ENCODE data around the gene UTP15.
A peak's percentile ranks its signal among the peaks of the same experiment; 100 is the strongest.

The UTP15 gene

DNA sequence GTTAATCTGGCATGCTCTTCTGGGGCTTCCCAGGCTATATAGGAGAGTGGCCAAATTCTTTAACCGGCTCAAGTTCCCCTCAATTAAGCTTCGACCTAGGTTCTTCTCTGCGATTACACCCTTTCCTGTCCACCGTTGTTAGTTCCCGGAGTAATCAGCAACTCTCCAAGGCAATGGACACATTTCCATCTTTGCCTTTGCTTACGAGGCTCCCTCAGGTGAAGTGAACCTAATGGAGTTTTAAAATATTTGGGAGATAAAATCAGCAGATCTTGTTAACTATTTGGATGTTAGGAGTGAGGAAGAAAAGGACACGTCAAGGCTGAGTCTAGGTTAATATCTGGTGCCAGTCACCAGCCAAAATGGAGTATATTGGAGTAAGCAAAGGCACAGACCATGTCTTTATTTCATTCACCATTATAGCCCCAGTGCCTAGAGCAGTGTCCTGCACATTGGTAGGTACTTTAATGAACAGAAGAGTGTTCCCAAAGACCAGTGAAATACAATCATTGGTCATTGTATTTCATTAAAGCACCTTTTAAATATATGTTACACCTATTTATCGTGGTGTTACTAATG, 515 bp downstream of the UTP15 start:
- TF ChIP-seq, protein P1, sequence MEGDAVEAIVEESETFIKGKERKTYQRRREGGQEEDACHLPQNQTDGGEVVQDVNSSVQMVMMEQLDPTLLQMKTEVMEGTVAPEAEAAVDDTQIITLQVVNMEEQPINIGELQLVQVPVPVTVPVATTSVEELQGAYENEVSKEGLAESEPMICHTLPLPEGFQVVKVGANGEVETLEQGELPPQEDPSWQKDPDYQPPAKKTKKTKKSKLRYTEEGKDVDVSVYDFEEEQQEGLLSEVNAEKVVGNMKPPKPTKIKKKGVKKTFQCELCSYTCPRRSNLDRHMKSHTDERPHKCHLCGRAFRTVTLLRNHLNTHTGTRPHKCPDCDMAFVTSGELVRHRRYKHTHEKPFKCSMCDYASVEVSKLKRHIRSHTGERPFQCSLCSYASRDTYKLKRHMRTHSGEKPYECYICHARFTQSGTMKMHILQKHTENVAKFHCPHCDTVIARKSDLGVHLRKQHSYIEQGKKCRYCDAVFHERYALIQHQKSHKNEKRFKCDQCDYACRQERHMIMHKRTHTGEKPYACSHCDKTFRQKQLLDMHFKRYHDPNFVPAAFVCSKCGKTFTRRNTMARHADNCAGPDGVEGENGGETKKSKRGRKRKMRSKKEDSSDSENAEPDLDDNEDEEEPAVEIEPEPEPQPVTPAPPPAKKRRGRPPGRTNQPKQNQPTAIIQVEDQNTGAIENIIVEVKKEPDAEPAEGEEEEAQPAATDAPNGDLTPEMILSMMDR (IDR thresholded peaks at IDR 0.05) = no peak

DNA sequence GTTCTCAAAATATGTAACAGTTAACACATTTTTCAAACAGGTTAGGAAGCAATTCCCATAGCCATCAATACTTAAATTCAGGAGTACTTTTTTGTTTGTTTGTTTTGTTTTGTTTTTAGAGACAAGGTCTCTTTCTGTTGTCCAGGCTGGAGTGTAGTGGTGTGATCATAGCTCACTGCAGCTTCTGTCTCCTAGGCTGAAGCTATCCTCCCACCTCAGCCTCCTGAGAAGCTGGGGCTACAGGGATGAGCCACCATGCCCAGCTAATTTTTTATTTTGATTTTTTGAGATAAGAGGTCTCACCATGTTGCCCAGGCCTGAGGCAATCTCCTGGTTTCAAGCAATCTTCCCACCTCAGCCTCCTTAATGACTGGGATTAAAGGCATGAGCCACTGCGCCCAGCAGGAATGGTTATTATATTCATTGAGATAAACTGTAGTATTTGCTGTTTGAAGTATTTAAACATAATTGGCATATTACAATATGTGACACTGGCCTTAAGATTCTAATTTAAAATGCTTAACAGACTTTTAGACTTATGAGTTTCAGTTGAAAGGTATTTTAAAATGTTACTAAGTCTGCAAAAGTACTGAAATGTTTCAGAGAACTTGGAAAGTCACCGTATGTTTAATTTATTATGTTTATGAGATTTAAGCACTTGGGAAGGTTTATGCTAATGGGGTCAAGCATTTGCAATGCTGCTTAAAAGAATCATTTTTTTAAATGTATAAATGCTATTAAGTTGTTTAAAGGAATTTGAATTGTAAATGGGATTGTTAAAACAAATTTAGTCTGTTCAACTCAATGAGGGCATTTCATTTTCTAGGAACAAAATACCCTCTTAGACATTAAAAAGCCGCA, 17.0 kb downstream of the UTP15 start:
- TF ChIP-seq, protein P1 (IDR thresholded peaks at IDR 0.05) = no peak

DNA sequence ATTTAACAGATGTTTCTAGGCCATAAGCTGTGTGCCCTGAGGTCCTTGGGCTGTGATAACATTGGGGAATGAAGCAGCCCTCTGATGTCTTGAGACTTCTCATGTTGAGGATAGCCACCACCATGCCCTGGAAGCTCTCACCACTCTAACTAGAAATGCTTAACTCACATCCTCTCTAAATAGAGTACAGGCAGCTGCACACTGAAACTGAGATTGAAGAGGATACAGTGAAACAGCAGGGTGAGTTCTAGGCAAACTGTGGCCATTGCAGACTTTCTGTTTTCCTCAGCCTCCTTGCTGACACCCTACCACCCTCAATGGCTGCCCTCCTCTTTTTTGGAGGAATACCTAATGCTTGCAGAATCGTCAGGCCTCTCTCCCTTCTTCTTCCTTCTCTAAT, 22.4 kb downstream of the UTP15 start:
- TF ChIP-seq, protein P1 (IDR thresholded peaks at IDR 0.05) = no peak

DNA sequence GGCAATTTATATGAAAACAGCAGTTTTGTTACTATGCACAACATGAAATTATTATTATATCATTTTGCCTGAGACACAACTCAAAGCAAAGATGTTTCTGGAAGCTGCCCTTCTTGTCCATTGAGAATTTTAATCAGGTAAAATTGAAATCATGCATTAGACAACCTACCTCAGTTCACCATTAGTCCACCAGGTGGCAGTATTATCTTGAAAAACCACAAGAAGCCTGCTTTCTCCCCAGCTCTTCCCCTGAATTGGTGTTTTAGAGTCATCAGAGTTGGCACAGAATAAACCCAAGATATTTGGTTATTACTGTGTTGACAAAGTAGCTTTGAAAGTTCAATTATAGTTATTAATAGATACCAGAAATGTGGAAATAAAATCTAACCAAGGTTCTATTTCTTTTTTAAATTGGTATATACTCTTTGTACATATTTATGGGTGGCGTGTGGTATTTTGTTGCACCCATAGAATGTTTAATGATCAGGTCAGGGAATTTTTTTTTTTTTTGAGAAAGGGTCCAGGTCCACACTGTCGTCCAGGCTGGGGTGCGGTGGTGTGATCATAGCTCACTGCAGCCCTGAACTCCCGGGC, 25.7 kb downstream of the UTP15 start:
- TF ChIP-seq, protein P1 (IDR thresholded peaks at IDR 0.05) = peak; percentile 76

DNA sequence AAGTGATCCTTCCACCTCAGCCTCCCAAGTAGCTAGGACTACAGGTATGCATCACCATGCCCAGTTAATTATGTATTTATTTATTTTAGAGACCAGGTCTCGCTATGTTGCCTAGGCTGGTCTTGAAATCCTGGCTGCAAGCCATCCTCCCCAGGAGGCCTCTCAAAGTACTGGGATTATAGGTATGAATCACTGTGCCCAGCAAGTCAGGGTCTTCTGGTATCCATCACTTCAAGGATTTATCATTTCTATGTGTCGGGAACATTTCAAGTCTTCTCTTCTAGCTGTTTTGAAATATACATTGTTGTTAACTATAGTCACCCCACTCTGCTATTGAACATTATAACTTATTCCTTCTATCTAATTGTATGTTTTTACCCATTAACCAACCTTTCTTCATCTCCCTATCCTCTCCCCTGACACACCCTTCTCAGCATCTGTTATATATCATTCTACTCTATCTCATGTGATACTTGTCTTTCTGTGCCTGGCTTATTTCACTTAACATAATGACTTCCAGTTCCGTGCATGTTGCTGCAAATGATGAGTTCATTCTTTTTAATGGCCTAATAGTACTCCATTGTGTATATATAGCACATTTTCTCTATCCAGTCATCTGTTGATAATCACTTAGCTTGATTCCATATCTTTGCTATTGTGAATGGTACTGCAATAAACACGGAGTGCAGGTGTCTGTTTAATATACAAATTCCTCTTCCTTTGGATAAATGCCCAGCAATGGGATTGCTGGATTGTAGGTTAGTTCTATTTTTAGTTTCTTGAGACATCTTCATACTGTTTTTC, 26.4 kb downstream of the UTP15 start:
- TF ChIP-seq, protein P1 (IDR thresholded peaks at IDR 0.05) = no peak

DNA sequence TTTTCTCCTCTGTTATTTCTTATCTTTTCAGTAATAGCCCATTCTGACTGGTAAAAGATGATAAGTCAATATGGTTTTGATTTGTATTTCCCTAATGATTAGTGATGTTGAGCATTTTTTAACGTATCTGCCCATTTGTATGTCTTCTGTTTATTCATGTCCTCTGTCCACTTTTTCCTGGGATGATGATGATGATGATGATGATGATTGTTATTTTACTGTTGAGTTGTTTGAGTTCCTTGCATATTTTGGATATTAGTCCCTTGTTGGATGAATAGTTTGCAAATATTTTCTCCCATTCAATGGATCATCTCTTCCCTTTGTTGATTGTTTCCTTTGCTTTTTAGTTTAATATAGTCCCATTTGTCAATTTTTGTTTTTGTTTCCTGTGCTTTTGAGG, 27.0 kb downstream of the UTP15 start:
- TF ChIP-seq, protein P1 (IDR thresholded peaks at IDR 0.05) = no peak

DNA sequence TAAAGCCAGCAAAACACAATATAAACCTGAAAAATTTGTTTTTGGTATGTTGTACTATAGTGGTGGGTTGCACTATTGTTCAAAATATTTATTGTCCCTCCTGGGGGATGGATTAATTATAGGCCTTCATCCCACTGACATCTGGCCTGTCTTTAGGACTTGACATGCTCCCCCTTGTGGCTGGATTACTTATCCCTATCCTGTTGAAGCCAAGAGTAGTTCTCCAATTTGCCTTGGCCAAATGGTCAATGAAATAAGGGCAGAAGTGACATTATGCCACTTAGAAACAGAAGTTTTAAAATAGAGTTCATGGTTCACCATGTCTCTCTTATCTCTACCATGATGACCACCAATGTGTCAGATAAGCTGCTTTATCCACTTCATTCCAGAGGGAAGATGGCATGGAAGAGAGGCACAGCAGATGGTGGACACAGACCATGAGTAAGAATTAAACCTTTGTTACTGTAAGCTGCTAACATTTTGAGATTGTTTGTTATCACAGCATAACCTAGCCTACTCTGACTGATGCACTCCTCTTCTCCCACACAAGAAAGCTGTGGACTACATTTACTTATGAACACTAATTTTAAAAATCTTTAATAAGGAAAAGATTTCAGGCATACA, 31.3 kb downstream of the UTP15 start:
- TF ChIP-seq, protein P1 (IDR thresholded peaks at IDR 0.05) = peak; percentile 82
